ENCODE measurements around the gene CRYBG2.

- TF ChIP-seq CTCF (IDR thresholded peaks at IDR 0.05) (no peak), POLR2AphosphoS5 (IDR thresholded peaks at IDR 0.05) (no peak), POLR2A (IDR thresholded peaks at IDR 0.05) (no peak)
These were observed 66.1 kb downstream of the CRYBG2 start for GRCh38 chr1:26287811-26288210.
